ENCODE results near the gene BMPR1A.

Gene BMPR1A

GRCh38 chr10:86711513-86712316 lies 44.7 kb upstream of the BMPR1A start:
- peak overlapping the region; percentile 73 to 93 (median 84) for H3K27ac ChIP-seq
- no peaks in the 10 kb centered on the region for H4K20me1 ChIP-seq
- H3K9me3 ChIP-seq (replicated peaks in 1 of 11), result no peaks in the 10 kb centered on the region
- peak overlapping the region; percentile 68 to 84 (median 76) for H3K4me3 ChIP-seq
- H3K9ac ChIP-seq, result peak overlapping the region; percentile 78 to 94 (median 86)
- peak overlapping the region; percentile 76 to 92 (median 86) for H3K4me2 ChIP-seq
- peaks cover 0 to 26% (median 11%) of the 10 kb centered on the region in 11 experiments; a peak in 14 of 22 replicates for H3K27me3 ChIP-seq
- TF ChIP-seq Cebpa-rat (IDR thresholded peaks at IDR 0.05), result no peak
- peaks cover 6 to 21% (median 16%) of the 10 kb centered on the region in 10 experiments; a peak in 19 of 20 replicates for H3K4me1 ChIP-seq
- H3K36me3 ChIP-seq, result no peaks in the 10 kb centered on the region

GRCh38 chr10:86712317-86712707 lies 44.1 kb upstream of the BMPR1A start:
- Histone ChIP-seq H3K9ac (peak overlapping the region; percentile 78 to 94 (median 86)), H4K20me1 (no peaks in the 10 kb centered on the region), H3K27me3 (peaks cover 0 to 26% (median 11%) of the 10 kb centered on the region in 11 experiments; a peak in 14 of 22 replicates), H3K36me3 (no peaks in the 10 kb centered on the region), H3K9me3 (replicated peaks in 1 of 11) (no peaks in the 10 kb centered on the region), H3K4me2 (peak overlapping the region; percentile 76 to 92 (median 86)), H3K4me1 (peaks cover 6 to 21% (median 16%) of the 10 kb centered on the region in 10 experiments; a peak in 19 of 20 replicates), H3K4me3 (peak overlapping the region; percentile 68 to 84 (median 76)), H3K27ac (peak overlapping the region in 9 of 11 experiments; percentile 78 to 93 (median 87); a peak in 16 of 22 replicates)
- TF ChIP-seq Cebpa-rat (IDR thresholded peaks at IDR 0.05), result no peak

- Histone ChIP-seq H4K20me1 (no peaks in the 10 kb centered on the region; a peak in 1 of 22 replicates), H3K27me3 (peaks cover 0 to 26% (median 11%) of the 10 kb centered on the region in 11 experiments; a peak in 14 of 22 replicates), H3K9ac (no peak overlapping the region), H3K9me3 (replicated peaks in 1 of 11) (no peaks in the 10 kb centered on the region), H3K27ac (no peak overlapping the region), H3K4me2 (no peak overlapping the region), H3K36me3 (no peaks in the 10 kb centered on the region), H3K4me3 (no peak overlapping the region), H3K4me1 (peaks cover 6 to 21% (median 15%) of the 10 kb centered on the region in 10 experiments; a peak in 19 of 20 replicates)
- no peak for TF ChIP-seq Cebpa-rat (IDR thresholded peaks at IDR 0.05)
Measured at GRCh38 chr10:86715156-86715795, 41.1 kb upstream of the BMPR1A start.

DNA sequence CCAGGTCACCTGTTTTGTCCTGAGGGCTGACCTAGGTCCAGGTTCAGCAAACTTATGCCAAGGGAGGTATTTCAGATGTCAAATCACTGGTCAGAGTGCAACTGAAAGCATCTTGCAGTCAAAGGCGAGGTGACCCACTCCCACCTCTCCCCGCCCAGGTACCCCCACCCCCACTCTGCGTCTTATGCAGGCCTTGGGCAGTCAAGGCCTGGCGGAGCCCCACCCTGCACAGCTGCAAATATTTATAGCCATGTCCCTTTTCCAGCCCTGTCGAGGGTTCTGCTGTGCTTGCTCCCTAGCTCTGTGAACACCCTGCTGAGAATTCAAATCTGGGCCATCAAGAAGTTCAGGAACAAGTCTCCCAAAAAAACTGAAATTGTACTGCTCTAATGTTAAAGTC lies 40.6 kb upstream of the BMPR1A start:
- Histone ChIP-seq H3K27ac (no peak overlapping the region), H3K36me3 (no peaks in the 10 kb centered on the region), H3K9ac (no peak overlapping the region), H4K20me1 (no peaks in the 10 kb centered on the region; a peak in 1 of 22 replicates), H3K4me2 (no peak overlapping the region), H3K4me1 (peaks cover 1 to 17% (median 10%) of the 10 kb centered on the region in 10 experiments; a peak in 19 of 20 replicates), H3K27me3 (peaks cover 0 to 26% (median 11%) of the 10 kb centered on the region in 11 experiments; a peak in 14 of 22 replicates), H3K4me3 (no peak overlapping the region), H3K9me3 (replicated peaks in 1 of 11) (no peaks in the 10 kb centered on the region)
- no peak for TF ChIP-seq Cebpa-rat (IDR thresholded peaks at IDR 0.05)

DNA sequence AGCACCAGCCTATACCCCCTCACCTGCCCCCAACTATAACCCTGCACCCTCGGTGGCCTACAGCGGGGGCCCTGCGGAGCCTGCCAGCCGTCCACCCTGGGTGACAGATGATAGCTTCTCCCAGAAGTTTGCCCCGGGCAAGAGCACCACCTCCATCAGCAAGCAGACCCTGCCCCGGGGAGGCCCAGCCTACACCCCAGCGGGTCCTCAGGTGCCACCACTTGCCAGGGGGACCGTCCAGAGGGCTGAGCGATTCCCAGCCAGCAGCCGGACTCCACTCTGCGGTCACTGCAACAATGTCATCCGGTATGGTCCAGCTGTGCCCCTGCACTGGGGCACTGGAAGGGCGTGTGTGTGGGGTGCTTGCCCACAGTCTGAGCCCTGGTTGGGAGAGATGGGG lies 40.0 kb upstream of the BMPR1A start:
- H3K36me3 ChIP-seq, result no peaks in the 10 kb centered on the region
- no peak overlapping the region for H3K4me3 ChIP-seq
- no peak overlapping the region for H3K27ac ChIP-seq

DNA sequence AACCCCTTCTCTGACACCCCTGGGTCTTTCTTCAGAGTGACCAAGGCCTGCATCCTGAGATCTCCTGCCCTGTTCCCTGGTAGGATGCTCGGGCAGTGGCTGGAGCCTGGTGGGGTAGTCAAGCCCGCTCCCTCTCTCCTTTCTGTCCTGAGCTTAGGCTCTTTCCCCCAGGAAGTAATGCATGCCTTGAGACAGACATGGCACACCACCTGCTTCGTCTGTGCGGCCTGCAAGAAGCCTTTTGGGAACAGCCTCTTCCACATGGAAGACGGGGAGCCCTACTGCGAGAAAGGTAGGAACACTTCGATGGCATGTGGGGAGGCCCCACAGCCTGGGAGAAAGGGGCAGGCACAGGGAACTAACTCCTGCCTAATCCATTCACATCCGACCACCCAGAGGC lies 37.9 kb upstream of the BMPR1A start:
- peaks cover 0 to 4% (median 0%) of the 10 kb centered on the region in 11 experiments; a peak in 2 of 22 replicates for H3K27me3 ChIP-seq
- no peak overlapping the region for H3K9ac ChIP-seq
- H3K9me3 ChIP-seq (replicated peaks in 1 of 11), result no peaks in the 10 kb centered on the region
- H3K4me3 ChIP-seq, result no peak overlapping the region
- no peak overlapping the region for H3K27ac ChIP-seq
- TF ChIP-seq Cebpa-rat (IDR thresholded peaks at IDR 0.05), result no peak
- no peaks in the 10 kb centered on the region; a peak in 1 of 22 replicates for H4K20me1 ChIP-seq
- no peaks in the 10 kb centered on the region for H3K36me3 ChIP-seq
- H3K4me2 ChIP-seq, result no peak overlapping the region
- H3K4me1 ChIP-seq, result peaks cover 0 to 12% (median 6%) of the 10 kb centered on the region in 10 experiments; a peak in 11 of 20 replicates

More for the DNA sequence above, 40.0 kb upstream of the BMPR1A start:
- H3K4me2 ChIP-seq, result no peak overlapping the region
- H3K4me1 ChIP-seq, result peaks cover 0 to 16% (median 8%) of the 10 kb centered on the region in 10 experiments; a peak in 13 of 20 replicates
- no peaks in the 10 kb centered on the region for H3K9me3 ChIP-seq (replicated peaks in 1 of 11)
- no peak for TF ChIP-seq Cebpa-rat (IDR thresholded peaks at IDR 0.05)
- peaks cover 0 to 25% (median 11%) of the 10 kb centered on the region in 11 experiments; a peak in 14 of 22 replicates for H3K27me3 ChIP-seq
- no peak overlapping the region for H3K9ac ChIP-seq
- H4K20me1 ChIP-seq, result no peaks in the 10 kb centered on the region; a peak in 1 of 22 replicates

GRCh38 chr10:86721232-86721631 lies 35.2 kb upstream of the BMPR1A start:
- Histone ChIP-seq H3K4me1 (peaks cover 0 to 9% (median 6%) of the 10 kb centered on the region in 10 experiments; a peak in 11 of 20 replicates), H3K4me2 (no peak overlapping the region), H3K9ac (no peak overlapping the region), H3K27me3 (no peaks in the 10 kb centered on the region), H4K20me1 (no peaks in the 10 kb centered on the region; a peak in 1 of 22 replicates), H3K9me3 (replicated peaks in 1 of 11) (no peaks in the 10 kb centered on the region), H3K4me3 (no peak overlapping the region), H3K27ac (no peak overlapping the region), H3K36me3 (no peaks in the 10 kb centered on the region)
- no peak for TF ChIP-seq Cebpa-rat (IDR thresholded peaks at IDR 0.05)

- H3K27me3 ChIP-seq, result no peaks in the 10 kb centered on the region
- no peak for TF ChIP-seq Cebpa-rat (IDR thresholded peaks at IDR 0.05)
- H3K4me2 ChIP-seq, result peak overlapping the region in 7 of 11 experiments; percentile 12 to 52 (median 29); a peak in 10 of 22 replicates
- H3K36me3 ChIP-seq, result no peaks in the 10 kb centered on the region
- no peak overlapping the region for H3K9ac ChIP-seq
- H3K4me1 ChIP-seq, result peaks cover 0 to 9% (median 6%) of the 10 kb centered on the region in 10 experiments; a peak in 11 of 20 replicates
- no peaks in the 10 kb centered on the region; a peak in 1 of 22 replicates for H4K20me1 ChIP-seq
- no peaks in the 10 kb centered on the region for H3K9me3 ChIP-seq (replicated peaks in 1 of 11)
- no peak overlapping the region for H3K4me3 ChIP-seq
- H3K27ac ChIP-seq, result no peak overlapping the region
Measured at GRCh38 chr10:86723009-86723408, 33.4 kb upstream of the BMPR1A start.

- Histone ChIP-seq H4K20me1 (no peaks in the 10 kb centered on the region), H3K4me1 (peaks cover 0 to 9% (median 6%) of the 10 kb centered on the region in 10 experiments; a peak in 11 of 20 replicates), H3K9me3 (replicated peaks in 1 of 11) (no peaks in the 10 kb centered on the region), H3K9ac (no peak overlapping the region), H3K4me2 (no peak overlapping the region), H3K27me3 (no peaks in the 10 kb centered on the region), H3K4me3 (no peak overlapping the region), H3K27ac (no peak overlapping the region), H3K36me3 (no peaks in the 10 kb centered on the region)
- no peak for TF ChIP-seq Cebpa-rat (IDR thresholded peaks at IDR 0.05)
Measured at GRCh38 chr10:86724445-86724844, 32.0 kb upstream of the BMPR1A start.
